Epithelial cell of esophagus (primary cell): ENCODE measurements around the gene CYP11A1.

Experiments used
- DNase-seq: peaks from one replicate; pipeline ENCODE4 v3.0.0; 2010; ENCODE audit warnings: low read depth
- H3K4me3 ChIP-seq: 2 replicates; pipeline ENCODE4 v1.5.1; 2011; ENCODE audit warnings: mild to moderate bottlenecking, low read length, control low read depth
- TF ChIP-seq, protein P1 (sequence below): IDR thresholded peaks from 2 replicates; pipeline ENCODE4 v1.5.1; 2011; ENCODE audit warnings: low read depth, mild to moderate bottlenecking, low read length, control low read depth, inconsistent platforms; ENCODE audit not compliant: insufficient read depth; ENCODE audit errors: missing control alignments

The CYP11A1 gene

DNA sequence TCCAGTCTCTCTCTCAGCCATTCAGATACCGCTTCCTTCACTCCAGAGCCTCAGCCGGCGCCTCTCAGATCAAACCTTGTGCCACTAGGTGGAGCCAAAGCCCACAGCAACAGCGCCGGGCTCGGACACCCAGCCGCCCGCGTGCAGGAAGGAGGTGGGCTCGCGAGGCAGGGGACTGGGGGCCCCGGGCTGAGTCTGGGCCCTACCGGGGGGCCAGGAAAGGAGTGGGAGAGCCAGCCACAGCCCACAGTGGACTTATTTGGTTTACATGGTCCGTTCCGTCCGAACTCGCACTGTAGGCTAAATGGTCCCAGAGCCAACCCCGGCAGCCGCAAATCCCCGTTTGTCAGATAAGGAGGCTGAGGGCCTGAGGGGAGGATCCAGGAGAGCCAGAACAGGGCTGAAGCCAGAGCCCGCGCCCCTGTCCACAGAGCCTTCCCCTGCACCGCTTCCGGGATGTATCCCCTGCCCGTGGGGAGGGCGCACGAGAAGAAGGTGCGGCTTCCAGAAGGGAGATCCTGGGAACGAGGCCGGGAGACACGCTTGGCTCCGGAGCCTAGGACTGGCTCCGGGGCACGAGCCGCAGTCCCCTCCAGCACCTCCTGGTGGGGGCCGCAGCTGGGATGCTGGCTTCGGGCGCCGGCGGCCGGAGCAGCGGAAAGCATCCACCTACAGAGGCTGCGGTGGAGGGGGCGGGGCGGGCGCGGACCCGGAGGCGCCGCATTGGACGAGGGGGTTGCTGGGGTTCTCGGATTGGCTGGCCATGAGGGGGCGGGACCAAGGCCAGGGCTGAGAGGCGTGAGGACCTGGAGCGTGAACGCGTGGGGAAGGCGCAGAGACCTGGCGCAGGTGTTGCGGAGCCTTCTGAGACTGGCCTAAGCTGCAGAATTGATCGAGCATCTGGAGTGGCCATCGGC, 6.5 kb upstream of the CYP11A1 start:
- TF ChIP-seq, protein P1, sequence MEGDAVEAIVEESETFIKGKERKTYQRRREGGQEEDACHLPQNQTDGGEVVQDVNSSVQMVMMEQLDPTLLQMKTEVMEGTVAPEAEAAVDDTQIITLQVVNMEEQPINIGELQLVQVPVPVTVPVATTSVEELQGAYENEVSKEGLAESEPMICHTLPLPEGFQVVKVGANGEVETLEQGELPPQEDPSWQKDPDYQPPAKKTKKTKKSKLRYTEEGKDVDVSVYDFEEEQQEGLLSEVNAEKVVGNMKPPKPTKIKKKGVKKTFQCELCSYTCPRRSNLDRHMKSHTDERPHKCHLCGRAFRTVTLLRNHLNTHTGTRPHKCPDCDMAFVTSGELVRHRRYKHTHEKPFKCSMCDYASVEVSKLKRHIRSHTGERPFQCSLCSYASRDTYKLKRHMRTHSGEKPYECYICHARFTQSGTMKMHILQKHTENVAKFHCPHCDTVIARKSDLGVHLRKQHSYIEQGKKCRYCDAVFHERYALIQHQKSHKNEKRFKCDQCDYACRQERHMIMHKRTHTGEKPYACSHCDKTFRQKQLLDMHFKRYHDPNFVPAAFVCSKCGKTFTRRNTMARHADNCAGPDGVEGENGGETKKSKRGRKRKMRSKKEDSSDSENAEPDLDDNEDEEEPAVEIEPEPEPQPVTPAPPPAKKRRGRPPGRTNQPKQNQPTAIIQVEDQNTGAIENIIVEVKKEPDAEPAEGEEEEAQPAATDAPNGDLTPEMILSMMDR, result peak; percentile 82
- H3K4me3 ChIP-seq, result peak overlapping the region; percentile 68
- peak; percentile 96 for DNase-seq

DNA sequence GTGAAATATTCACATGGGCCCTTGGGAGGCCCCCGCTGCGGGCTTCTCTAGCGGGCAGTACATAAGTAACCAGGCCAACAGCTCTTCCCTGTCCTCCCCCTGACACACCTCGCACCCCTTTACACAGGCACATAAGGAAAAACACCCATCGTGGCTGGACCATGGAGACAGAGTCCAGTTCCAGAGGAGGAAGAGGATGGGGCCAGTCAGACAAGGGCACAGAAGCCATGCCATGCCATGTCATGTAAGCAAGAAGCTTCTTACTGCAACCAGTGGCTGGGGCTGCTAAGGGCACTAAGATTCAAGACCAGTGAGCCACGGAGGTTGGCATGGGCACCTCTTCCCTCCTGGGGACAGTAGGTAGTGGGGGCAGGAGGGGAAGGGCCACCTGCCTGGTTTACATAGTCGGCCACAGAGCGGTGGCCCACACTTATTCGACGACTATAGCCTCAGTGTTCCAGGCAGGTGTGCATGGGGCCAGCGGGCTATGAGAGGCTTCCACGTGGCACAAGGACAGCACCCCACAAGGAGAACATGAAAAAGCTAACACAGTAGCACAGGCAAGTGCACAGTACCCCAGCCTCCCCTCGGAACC, 5.7 kb upstream of the CYP11A1 start:
- no peak for DNase-seq
- no peak overlapping the region for H3K4me3 ChIP-seq
- TF ChIP-seq, protein P1, result no peak

DNA sequence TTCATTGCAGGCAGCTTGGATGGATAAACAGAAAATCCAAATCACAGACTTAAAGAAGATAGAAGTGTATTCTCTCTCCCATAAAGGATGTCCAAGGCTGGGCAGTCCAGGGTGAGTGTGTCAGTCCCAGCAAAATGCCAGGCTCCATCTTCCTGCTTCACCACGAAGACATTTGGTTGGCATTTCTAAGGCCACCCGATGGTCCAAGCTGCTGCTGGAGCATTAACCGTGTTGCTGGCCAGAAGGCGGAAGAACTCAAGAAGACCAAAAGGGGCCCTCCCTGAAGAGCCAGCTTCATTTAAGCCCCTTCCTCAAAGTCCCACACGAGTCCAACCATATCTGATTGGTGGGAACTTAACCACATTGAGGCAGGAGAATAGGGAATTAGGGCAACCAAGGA, 3.0 kb upstream of the CYP11A1 start:
- DNase-seq, result no peak
- H3K4me3 ChIP-seq, result no peak overlapping the region
- TF ChIP-seq, protein P1, result no peak

DNA sequence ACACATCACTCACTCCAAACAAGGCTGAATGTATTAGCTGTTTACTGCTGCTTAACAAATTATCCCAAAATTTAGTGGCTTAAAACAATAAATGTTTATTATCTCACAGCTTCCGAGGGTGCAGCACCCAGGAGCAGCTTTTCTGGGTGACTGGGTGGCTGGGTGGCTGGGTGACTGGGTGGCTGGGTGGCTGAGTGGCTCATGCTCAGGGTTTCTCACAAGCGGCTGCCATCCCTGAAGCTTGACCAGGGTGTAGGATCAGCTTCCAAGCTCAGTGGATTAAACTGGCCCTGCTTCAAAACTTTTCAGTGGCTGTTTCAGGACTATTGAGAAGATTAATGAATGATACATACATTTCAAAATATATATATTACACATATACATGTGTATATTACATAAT, 2.3 kb upstream of the CYP11A1 start:
- TF ChIP-seq, protein P1, result no peak
- no peak overlapping the region for H3K4me3 ChIP-seq
- no peak for DNase-seq

DNA sequence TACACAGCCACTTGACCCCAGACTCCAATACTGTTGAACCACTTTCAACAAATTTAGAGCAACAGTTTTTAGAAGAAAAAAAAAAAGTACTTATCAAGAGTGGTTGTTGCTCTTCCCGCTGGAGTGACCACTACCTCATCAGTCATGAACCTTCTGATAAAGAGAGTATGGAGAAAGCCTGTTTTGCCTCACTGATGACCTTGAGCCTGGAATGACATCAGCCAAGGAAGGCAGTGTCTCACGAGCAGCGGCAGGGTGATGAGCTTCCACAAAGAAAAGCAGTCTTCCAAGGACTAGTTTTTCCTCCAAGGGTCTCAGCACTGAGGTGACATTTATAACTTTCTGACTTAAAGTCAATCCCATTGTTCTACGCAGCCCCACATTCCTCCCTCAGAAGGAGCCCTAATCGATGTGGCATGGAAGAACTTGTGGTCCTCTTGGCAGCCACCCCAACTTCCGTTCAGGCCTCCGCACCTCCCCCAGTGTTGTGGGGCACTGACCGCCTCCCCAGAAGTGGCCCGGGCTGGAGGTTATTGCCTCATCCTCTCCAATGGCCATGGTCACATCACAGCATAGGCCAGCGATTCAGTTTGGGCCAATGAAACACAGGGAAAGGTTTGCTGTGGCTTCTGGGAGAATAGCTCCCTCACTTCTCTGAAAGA, 1.8 kb upstream of the CYP11A1 start:
- TF ChIP-seq, protein P1, result no peak
- no peak overlapping the region for H3K4me3 ChIP-seq
- no peak for DNase-seq

DNA sequence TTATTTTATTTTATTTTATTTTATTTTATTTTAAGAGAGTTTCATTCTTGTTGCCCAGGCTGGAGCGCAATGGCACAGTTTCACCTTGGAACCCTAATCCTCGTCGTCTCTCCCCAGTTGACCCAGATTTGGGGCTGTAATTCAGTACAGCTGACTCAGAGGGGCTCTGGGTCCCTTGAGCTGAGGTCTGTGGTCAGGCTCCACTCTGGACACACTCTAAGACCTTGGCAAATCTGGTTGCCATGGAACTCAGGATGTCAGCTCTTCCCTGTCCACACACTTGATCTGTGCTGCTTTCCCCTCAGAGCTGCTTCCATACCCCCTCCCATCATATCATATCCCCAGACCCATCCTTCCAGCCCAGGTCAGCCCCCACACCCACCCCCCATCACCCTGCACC, 675 bp upstream of the CYP11A1 start:
- no peak overlapping the region for H3K4me3 ChIP-seq
- TF ChIP-seq, protein P1, result no peak
- DNase-seq, result no peak
